Ramos (cell line): ENCODE results near the gene GDPD5.

ENCODE experiments used
- in situ Hi-C: fragments of 300-500 bp; cut with MboI; formaldehyde crosslinking; loops from one replicate; pipeline ENCODE4 v1.14.3; 2022; ENCODE audit warnings: low sequenced_read_pairs; ENCODE audit not compliant: unreplicated experiment

Gene GDPD5

GRCh38 chr11:75456596-75457183 is 69.1 kb downstream of the GDPD5 start:
- in situ Hi-C loops = no loop called here

DNA sequence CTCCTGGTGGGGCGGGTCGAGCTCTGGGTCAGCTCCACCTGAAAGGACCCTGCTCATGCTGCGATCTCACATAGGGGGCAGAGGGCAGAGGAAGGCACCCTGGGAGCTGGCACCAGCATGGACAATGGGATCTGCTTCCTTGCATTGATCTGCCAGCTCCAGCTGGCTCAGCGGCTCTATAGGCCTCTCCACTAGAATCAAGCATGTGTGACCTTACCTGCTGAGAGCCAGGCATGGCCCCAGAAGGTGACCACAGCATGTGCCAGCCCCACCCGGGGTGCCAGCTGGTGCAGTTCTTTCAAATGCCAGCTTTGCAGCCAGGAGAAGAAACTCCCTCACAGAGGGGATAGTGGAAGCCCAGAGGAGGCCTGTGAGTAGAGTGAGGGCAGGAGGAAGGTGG is 70.8 kb downstream of the GDPD5 start:
- in situ Hi-C loops = no loop called here

DNA sequence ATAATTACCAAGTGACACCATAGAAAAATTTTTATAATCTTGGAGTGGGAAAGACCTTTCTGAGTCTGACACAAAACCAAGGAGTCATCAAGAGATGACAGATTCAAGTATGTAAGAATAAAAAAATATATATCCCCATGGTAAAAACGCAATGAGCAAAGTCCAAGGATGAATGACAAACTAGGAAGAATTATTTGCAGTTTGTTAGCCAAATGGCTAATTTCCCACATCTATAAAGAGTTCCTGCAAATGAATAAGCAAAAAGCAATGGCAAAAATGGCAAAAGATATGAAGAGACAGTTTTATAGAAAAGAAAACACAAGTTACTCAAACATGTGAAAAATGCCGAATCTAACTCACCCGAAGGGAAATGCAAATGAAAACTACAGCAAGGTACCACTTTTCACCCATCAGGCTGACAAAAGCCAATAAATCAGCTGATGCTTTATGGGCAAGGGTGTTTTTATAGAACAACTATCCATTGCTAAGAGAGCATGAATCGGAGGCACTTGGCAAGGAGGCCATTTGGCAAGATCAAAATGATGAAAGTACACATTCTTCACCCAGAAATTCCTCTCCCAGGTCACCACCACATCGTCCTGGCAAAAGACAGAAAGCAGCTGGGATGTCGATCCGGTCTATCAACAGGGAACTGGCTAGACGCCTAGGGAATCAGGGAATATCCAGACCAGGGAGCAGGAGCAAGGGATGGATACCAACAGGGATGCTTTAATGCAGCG is 71.7 kb downstream of the GDPD5 start:
- in situ Hi-C loops = no loop called here

DNA sequence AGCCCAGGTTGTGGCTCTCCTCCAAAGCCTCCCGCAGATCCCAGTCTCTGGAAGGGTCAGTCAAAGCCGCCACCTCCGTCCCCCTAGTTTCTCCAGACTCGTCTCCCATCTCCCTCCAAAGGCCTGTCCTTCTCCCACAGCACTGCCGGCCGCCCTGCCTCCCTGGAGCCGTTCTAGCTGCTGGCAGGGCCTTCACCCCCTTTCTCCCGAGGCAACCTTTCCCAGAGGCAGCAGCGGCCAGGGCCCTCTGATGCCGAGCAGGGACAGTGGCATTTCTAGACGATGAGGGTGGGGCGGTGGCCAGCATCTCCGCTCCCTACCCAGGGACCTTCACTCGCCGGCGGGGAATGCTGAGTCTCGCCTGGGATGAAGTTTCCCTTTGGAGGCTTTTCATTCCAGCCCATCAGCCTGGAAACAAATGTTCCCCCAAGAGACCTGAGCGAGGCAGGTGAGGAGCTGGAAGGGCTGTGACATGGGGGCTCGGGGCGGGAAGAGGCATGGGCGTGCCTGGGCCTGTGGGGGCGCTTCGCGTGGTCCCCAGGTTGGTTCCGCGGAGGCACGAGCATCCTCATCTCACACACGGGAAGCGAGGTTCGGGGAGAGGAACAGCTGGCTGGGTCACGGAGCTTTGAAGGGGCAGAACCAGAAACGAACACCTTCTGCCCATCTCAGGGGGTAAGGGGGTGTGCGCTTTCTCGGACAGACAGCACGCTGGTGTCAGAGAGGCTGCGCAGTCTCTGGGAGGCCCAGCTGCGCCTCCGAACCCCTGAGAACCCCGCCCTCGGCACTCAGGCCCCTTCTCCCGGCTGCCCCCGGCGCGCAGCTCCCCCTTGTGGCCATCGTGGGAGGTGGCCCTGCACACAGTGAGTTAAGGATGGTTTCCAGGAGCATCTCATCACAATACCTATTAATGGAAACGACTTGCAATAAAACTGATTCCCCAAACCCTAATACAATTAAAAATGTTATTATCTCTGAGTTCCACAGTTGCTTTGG is 74.6 kb downstream of the GDPD5 start:
- in situ Hi-C loops = no loop called here

GRCh38 chr11:75450236-75450635 is 75.5 kb downstream of the GDPD5 start:
- in situ Hi-C loops = no loop called here

GRCh38 chr11:75449776-75450175 is 76.0 kb downstream of the GDPD5 start:
- in situ Hi-C loops = loop anchor here (5.0 kb wide), 1 partner anchor 83 kb away; no protein-coding TSS in a partner anchor

GRCh38 chr11:75449271-75449670 is 76.5 kb downstream of the GDPD5 start:
- in situ Hi-C loops = loop anchor here (5.0 kb wide), 1 partner anchor 83 kb away; no protein-coding TSS in a partner anchor

GRCh38 chr11:75447415-75447814 is 78.3 kb downstream of the GDPD5 start:
- in situ Hi-C loops = loop anchor here (5.0 kb wide), 1 partner anchor 85 kb away; no protein-coding TSS in a partner anchor

- in situ Hi-C loops = loop anchor here (5.0 kb wide), 1 partner anchor 87 kb away; no protein-coding TSS in a partner anchor
Measured at GRCh38 chr11:75445315-75445953, 80.3 kb downstream of the GDPD5 start.

DNA sequence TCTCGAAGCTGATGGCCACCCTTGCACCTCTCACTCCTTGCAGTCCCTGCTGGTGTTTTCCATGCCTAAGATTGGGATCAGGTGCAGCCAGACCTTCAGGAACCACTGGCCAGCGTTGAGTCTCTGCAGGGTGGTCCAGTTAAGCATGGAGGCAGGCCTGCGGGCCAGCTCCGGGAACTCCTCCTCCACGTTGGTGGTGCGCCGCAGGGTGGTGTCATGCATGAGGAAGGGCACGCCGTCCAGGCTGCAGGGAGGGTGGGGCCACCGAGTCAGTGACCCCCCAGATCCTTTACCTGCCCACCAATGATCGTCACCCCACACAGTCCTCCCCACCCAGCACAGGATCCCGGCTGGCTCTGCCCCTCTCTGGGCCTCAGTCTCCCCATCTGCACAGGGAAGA is 82.7 kb downstream of the GDPD5 start:
- in situ Hi-C loops = no loop called here

DNA sequence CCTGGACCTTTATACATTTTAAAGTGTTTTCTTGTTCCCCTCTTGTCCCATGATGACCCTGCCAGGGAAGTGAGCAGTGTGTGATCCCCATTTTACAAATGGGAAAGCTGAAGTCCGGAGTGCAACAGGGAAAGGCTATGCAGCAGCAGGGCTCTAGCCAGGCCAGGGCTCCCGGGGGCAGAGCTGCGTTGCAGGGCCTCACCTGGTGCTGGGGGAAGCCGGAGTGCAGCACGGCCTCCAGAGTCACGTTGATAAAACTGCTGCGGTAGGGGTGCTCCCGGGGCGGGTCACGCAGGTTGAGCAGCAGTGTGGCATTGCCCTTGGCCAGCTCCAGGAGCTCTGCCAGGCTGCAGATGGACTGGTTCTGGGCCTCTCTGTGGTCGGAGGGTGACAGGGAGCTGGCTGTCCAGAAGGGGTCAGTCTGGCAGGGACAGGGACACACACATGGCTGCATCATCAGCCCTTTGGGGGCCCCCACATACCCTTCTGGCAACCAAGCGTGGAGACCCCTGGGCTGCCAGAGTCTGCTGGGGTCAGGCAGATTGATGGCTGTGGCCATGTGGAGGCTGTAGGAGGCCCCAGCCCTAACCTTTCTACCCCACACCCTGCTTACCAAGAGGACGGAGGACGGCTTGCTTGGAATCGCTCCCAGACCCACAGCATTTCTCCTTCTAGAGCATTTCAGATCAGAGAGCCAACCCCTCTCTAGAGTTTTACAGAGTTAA is 83.4 kb downstream of the GDPD5 start:
- in situ Hi-C loops = no loop called here

- in situ Hi-C loops = no loop called here
Measured at GRCh38 chr11:75441804-75442132, 84.0 kb downstream of the GDPD5 start.

GRCh38 chr11:75440960-75441803 is 84.6 kb downstream of the GDPD5 start:
- in situ Hi-C loops = no loop called here

DNA sequence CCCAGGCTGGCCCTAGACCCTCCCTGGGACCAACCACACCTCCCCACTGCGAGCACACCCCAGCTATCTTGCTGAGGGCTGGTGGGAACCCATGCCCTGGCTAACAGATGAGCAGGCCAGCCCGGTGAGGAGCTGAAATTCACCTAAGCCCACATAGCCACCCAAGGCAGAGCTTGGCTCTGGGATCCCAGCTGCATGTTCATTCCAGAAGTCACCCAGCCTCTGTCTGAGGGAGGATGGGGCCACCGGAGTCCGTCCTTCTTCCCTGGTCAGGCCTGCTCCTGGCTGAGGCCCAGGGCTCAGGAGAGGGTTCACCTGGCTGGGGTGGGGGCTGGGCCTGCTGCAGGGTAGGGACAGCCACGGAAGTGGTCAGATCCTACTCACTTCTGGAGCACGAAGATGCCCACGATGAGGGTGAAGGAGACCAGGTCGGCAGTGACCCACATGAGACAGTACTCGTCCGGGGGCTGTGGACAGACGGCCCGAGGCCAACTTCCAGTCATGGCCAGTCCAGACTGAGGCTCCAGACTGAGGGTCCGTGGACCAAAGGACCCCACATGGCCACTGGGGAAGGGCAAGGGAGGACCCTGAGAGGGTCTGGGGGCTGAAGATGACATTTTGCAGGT is 86.1 kb downstream of the GDPD5 start:
- in situ Hi-C loops = no loop called here

- in situ Hi-C loops = no loop called here
Measured at GRCh38 chr11:75439026-75439425, 86.7 kb downstream of the GDPD5 start.

DNA sequence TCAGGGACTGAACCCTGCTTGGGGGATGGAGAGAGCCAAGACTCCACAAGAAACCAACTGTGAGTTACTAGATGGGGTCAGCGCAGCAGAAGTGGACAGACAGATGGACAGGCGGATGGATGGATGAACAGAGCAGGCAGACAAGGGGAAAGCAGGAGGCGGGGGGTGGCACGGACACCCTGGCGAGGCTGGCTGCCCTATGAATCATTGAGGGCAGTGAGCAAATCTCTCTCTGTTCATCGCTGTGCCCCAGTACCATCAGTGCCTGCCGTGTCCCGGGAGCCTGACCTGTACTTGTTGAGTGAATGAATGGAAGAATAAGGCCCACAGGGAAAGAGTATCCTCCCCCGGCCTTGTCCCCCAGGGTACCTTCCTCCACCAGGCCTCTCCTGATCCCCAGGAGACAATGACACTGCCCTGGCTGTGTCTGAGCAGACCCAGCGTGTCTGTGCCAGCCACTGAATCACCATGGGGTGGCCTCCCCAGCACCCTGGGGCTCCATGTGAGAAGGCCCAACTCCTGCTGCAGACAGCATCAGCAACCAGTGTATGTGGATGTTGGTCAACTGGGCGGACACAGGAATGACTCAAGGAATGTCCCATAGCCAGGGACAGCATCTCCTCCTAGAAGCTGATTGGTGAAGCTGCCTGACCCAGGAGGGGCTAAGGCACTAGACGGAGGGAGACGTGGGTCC is 87.6 kb downstream of the GDPD5 start:
- in situ Hi-C loops = no loop called here

- in situ Hi-C loops = no loop called here
Measured at GRCh38 chr11:75436806-75437205, 88.9 kb downstream of the GDPD5 start.

- in situ Hi-C loops = no loop called here
Measured at GRCh38 chr11:75435571-75435925, 90.2 kb downstream of the GDPD5 start.
